Activated naive CD4-positive, alpha-beta T cell treated with Interleukin-2 at 50 U/mL for 16 hours (primary cell): Measurements from ENCODE around the gene CCL13.
"Not testable (repeated sequence)": the region's sequence is repeated elsewhere in the genome, so short reads cannot be mapped to it uniquely, and the experiment has no call there.

Source experiments
- DNase-seq: peaks from one replicate; pipeline ENCODE4 v3.0.0-alpha.2; 2020

The CCL13 gene

GRCh38 chr17:34356194-34356593 lies at the start of gene CCL13:
Gene CCL13 (plus strand): TSS chr17:34356480. CDS start chr17:34356527, 47 bp downstream.
- DNase-seq: no peak

DNA sequence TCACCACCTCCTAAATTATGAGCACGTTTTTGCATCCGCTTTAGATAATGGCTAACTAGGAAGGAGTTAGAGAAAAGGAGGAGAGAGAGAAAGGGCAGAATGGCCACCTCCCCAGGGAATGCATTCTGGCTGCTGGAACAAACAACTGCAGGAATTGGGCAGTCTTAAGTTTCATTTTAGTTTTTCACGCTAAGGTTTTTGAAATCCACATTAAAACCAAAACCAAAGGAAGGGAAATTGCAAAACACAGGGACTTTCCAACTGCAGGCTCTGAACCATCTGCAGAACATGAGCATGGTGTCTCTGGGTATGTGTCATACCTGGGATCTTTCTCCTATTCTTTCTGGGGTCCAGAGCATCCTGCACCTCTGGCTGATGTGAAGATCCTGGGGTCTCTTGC lies 49.2 kb upstream of the CCL13 start:
- no peak for DNase-seq

DNA sequence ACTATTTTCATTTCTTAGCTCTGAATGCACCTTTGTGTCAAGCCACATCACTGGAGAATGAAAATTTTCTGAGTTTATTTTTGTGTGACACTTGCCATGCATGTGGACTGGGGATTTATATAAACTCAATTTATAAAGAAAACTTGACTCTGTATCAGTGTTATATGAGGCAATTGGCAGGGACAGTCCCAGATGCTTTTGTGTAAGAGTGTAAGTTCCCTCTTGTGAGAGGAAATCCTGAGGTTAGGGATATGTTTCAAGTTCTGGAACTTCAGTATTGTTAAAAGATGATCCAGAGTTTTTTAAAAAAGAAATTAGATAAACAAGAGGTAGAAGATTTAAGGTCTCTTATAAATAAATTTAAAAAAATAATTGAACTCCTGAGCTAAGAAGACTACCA lies 47.9 kb upstream of the CCL13 start:
- no peak for DNase-seq

GRCh38 chr17:34311291-34311690 lies 45.0 kb upstream of the CCL13 start:
- DNase-seq: no peak

DNA sequence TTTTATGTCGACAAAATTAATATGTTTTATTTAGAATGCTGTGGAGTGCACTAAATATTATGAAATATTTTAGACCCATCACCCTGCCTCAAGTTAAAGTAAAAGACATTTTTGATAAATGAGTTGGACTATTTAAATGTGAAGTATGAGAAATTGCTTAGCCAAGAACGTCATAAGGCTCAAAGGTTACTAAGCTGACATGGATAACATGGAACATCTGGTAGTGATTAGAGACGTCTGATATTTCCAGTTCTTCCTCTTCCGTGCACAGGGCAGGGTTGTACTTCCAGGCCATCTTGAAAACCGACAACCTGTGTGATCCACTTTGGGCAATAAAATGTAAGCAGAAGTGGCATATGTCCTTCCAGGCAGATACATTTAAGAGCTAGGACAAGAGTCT lies 44.2 kb upstream of the CCL13 start:
- DNase-seq: no peak

GRCh38 chr17:34313164-34313563 lies 43.1 kb upstream of the CCL13 start:
- DNase-seq: no peak

- DNase-seq: no peak
Observed at GRCh38 chr17:34314279-34314678, 42.0 kb upstream of the CCL13 start.

GRCh38 chr17:34318474-34318873 lies 37.8 kb upstream of the CCL13 start:
- DNase-seq: no peak

- no peak for DNase-seq
Observed at GRCh38 chr17:34319039-34319483, 37.2 kb upstream of the CCL13 start, which contains the start of gene CCL8. Gene CCL8 (plus strand): TSS chr17:34319435. CDS start chr17:34319502, 67 bp downstream.

- DNase-seq: no peak
Observed at GRCh38 chr17:34321964-34322363, 34.3 kb upstream of the CCL13 start.

- not testable (repeated sequence) for DNase-seq
Observed at GRCh38 chr17:34327580-34327979, 28.7 kb upstream of the CCL13 start.

DNA sequence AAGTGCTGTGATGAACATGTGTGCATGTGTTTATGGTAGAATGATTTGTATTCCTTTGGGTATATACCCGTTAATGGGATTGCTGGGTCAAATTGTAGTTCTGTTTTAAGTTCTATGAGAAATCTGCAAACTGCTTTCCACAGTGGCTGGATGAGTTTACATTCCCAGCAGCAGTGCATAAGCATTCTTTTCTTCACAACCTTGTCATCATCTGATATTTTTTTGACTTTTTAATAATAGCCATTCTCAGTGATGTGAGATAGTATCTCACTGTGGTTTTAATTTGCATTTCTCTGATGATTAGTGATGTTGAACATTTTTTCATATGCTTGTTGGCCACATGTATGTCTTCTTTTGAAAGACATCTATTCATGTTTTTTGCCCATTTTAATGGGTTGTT lies 18.6 kb upstream of the CCL13 start:
- no peak for DNase-seq

DNA sequence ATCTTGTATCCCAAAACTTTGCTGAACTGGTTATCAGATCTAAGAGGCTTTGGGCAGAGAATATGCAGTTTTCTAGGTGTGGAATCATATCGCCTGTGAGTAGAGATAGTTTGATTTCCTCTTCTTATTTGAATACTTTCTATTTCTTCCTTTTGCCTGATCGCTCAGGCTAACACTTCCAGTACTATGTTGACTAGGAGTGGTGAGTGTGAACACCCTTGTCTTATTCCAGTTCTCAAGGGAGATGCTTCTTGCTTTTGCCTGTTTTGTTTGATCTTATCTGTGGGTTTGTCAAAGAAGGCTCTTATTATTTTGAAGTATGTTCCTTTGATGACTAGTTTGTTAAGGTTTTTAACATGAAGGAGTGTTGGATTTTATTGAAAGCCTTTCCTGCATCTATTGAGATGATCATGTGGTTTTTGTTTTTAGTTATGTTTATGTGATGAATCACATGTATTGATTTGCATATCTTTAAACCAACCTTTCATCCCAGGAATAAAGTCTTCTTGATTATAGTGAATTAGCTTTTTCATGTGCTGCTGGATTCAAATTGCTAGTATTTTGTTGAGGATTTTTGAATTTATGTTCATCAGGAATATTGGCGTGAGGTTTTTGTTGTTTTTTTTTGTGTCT lies 17.0 kb upstream of the CCL13 start:
- no peak for DNase-seq

- DNase-seq: no peak
Observed at GRCh38 chr17:34341916-34342315, 14.4 kb upstream of the CCL13 start.

DNA sequence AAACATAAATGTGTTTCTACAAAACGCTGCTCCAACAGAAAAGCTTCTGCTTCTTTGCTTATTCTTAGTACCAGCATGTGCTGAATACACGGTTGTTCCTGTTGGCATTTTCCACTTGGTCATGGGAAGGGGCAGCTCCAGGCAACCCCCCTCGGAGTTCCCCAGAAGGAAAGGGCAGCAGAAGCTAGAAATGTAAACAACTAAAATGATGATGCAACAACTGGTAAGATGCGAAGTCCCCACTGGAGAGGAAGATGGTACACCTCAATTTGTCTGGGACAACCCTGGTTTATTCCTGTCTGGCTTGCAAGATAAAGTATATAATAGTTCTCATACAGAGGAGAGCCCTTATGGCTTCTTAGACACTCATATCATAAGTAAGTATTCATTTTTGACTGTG lies 9.2 kb upstream of the CCL13 start:
- DNase-seq: no peak

DNA sequence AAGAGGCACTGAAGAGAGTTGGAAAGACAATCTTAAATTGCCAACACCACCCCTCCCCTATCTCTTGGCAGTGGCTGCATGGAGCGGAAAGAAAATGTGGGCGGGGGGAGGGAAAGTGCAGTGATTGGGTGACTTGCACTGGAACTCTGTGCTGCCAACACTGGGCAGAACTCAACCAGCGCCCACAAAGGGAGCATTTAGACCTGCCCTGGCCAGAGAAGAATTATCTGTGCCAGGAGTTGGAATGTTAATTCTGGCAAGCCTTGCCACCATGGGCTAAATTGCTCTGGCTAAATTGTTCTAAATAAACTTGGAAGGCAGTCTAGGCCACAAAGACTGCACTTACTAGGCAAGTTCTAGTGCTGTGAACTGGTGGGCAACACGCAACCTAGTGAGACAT lies 6.5 kb upstream of the CCL13 start:
- DNase-seq: no peak

DNA sequence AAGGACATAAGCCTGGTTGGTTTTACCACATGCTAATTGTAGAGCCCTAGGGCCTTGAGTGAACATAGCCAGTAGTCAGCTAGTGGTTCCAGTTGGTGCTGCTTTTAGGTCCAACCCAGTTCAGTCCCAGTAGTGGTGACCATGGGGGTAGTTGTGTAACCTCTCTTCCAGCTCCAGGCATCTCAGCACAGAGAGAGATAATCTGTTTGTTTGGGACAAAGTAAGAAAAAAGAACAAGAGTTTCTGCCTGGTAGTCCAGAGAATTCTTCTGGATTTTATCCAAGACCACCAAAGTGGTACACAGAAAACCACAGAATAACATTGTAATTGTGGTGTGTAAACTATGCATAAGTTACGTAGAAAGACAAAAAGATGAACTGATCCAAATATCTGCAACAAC lies 5.2 kb upstream of the CCL13 start:
- no peak for DNase-seq

DNA sequence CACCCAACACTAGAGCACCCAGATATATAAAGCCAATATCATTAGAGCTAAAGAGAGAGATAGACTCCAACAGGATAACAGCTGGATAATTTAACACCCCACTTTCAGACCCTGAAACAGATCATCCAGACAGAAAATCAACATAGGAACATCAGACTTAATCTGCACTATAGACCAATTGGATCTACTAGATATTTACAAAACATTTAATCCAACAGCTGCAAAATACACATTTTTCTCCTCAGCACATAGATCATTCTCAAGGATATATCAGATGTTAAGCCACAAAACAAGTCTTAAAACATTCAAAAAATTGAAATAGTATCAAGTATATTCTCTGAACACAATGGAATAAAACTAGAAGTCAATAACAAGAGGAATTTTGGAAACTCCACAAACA lies 4.1 kb upstream of the CCL13 start:
- DNase-seq: no peak

DNA sequence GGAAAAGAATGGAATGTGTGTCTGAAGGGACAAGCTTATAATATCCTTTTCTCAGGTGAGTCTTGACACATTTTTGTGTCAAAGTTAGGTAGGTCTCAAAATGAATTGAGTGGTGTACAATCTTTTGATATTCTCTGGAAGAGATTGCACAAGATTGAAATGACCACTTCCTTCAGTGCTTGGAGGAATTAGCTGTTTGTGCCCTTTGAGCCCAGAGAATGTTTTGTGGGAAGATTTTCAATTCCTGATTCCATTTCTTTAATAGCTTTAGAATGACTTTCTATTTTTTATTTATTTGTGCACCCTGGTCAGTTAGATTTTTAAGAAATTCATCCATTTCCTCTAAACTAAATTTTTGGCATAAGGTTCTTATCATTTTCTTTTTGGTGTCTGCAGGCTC lies 1.6 kb upstream of the CCL13 start:
- no peak for DNase-seq

DNA sequence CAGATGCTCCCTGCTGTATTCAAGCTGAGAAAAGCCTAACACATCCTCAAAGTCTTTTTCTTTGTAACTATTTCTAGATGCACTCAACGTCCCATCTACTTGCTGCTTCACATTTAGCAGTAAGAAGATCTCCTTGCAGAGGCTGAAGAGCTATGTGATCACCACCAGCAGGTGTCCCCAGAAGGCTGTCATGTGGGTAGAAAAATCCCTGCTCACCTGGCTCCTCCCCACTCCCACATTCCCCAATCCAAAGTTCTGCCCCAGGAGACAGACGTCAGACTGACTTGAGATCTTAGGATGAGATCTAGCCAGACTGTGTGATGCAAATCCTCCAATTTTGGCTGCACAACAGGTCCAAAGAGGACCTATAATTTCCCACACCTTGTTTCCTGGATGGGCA lies 1.1 kb downstream of the CCL13 start:
- no peak for DNase-seq

- no peak for DNase-seq
Observed at GRCh38 chr17:34358631-34359030, 2.4 kb downstream of the CCL13 start.

DNA sequence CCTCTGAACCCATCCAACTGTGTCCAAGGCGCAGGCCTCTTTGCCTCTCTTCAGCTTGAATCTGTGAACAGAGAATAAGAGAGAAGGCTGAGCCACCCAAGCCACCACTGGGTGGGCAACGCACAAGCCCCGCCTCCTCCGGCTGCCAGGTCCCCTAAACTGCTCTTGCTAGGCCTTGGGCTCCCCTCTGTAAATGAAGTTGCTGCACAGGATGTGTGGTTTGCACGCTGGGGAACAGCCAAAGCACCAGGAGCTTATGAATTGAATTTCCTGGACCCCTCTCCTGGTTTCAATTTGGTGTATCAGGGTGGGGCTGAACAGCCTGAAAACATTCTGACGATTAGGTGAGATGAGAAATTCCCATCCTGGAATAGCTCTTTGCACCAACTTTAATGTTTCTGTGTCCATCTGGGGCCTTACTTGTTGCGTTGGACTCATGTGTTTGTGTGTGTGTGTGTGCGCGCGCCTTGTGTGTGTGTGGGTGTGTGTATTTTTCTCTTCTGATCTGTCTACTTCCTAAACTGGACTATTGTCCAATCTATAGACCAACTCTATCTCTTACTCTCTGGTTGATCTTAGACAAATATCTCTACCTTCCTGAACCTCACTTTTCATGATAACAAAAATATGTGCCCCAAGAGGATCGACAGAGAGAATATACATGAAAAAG lies 4.5 kb downstream of the CCL13 start:
- no peak for DNase-seq

GRCh38 chr17:34361478-34362061 lies 5.3 kb downstream of the CCL13 start:
- peak; percentile 56 for DNase-seq

- DNase-seq: no peak
Observed at GRCh38 chr17:34363183-34363661, 6.9 kb downstream of the CCL13 start, which contains the start of gene CCL1. Gene CCL1 (minus strand): TSS chr17:34363233. CDS start chr17:34363161, 72 bp downstream.
